Nephron (organoid): Measurements from ENCODE around the gene SMC6.
A peak's percentile ranks its signal among the peaks of the same experiment; 100 is the strongest.

Experiments
- H3K27ac Mint-ChIP-seq, 3 experiments: 2 replicates each; pipeline ENCODE4 v1.8.0; 2020; ENCODE audit warnings: mixed read lengths in 3 of 3, mild to moderate bottlenecking in 2 of 3, moderate library complexity in 1 of 3
- H3K27me3 Mint-ChIP-seq: 2 replicates; pipeline ENCODE4 v1.8.0; 2021; ENCODE audit warnings: low read depth, mild to moderate bottlenecking, moderate library complexity, mixed read lengths
- H3K36me3 Mint-ChIP-seq: 2 replicates; pipeline ENCODE4 v1.8.0; 2020; ENCODE audit warnings: low read depth, mixed read lengths
- H3K4me1 Mint-ChIP-seq: 2 replicates; pipeline ENCODE4 v1.8.0; 2020; ENCODE audit warnings: mixed read lengths
- H3K4me3 Mint-ChIP-seq, 3 experiments: 2 replicates each; pipeline ENCODE4 v1.8.0; 2020; ENCODE audit warnings: mild to moderate bottlenecking in 3 of 3, mixed read lengths in 3 of 3, moderate library complexity in 2 of 3
- H3K9me3 Mint-ChIP-seq: 2 replicates; pipeline ENCODE4 v1.8.0; 2020; ENCODE audit warnings: mixed read lengths
- CTCF ChIP-seq, 3 experiments: fragments of 200-600 bp; sonication (generic); IDR thresholded peaks; one replicate each; pipeline ENCODE4 v1.5.0; 2021; ENCODE audit warnings: antibody characterized with exemption in 3 of 3; ENCODE audit not compliant: unreplicated experiment in 3 of 3

Gene SMC6

GRCh38 chr2:17772532-17772931 is 18.9 kb upstream of the SMC6 start:
- no peak overlapping the region for H3K4me3 Mint-ChIP-seq
- H3K27ac Mint-ChIP-seq: no peak overlapping the region
- H3K9me3 Mint-ChIP-seq: no peaks in the 10 kb centered on the region
- H3K4me1 Mint-ChIP-seq: peaks cover 6% of the 10 kb centered on the region
- H3K27me3 Mint-ChIP-seq: no peaks in the 10 kb centered on the region
- no peak for TF ChIP-seq CTCF (IDR thresholded peaks at IDR 0.05; ENCODE audit: unreplicated experiment in 3 of 3)
- peaks cover 37% of the 10 kb centered on the region for H3K36me3 Mint-ChIP-seq

- Mint-ChIP-seq H3K9me3 (no peaks in the 10 kb centered on the region), H3K4me3 (no peak overlapping the region), H3K4me1 (peaks cover 6% of the 10 kb centered on the region), H3K27ac (no peak overlapping the region), H3K36me3 (peaks cover 32% of the 10 kb centered on the region), H3K27me3 (no peaks in the 10 kb centered on the region)
- no peak for TF ChIP-seq CTCF (IDR thresholded peaks at IDR 0.05; ENCODE audit: unreplicated experiment in 3 of 3)
These were observed 18.3 kb upstream of the SMC6 start for GRCh38 chr2:17771956-17772355.

DNA sequence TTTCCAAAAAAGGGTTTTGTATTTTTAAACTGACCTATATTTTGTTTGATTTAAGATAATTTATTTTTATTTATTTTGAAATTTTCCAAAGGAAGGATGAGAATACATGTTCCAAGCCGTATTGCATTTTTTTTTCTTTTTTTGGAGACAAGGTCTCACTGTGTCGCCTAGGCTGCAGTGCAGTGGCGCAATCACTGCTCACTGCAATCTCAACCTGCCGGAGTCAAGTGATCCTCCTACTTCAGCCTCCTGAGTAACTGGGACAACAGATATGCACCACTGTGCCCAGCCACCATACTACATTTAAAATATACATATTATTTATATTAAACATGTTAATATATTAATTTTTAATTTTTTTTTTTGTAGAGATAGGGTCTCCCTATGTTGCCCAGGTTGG is 15.3 kb upstream of the SMC6 start:
- peaks cover under 1% of the 10 kb centered on the region for H3K4me1 Mint-ChIP-seq
- no peak for TF ChIP-seq CTCF (IDR thresholded peaks at IDR 0.05; ENCODE audit: unreplicated experiment in 3 of 3)
- no peak overlapping the region for H3K27ac Mint-ChIP-seq
- no peaks in the 10 kb centered on the region for H3K9me3 Mint-ChIP-seq
- H3K4me3 Mint-ChIP-seq: no peak overlapping the region
- H3K27me3 Mint-ChIP-seq: no peaks in the 10 kb centered on the region
- H3K36me3 Mint-ChIP-seq: peaks cover 29% of the 10 kb centered on the region

- TF ChIP-seq CTCF (IDR thresholded peaks at IDR 0.05; ENCODE audit: unreplicated experiment in 3 of 3): no peak
- Mint-ChIP-seq H3K27ac (no peak overlapping the region), H3K4me1 (peaks cover 9% of the 10 kb centered on the region), H3K4me3 (no peak overlapping the region), H3K9me3 (no peaks in the 10 kb centered on the region), H3K27me3 (no peaks in the 10 kb centered on the region), H3K36me3 (peaks cover 37% of the 10 kb centered on the region)
These were observed 11.8 kb upstream of the SMC6 start for GRCh38 chr2:17765398-17765797.

DNA sequence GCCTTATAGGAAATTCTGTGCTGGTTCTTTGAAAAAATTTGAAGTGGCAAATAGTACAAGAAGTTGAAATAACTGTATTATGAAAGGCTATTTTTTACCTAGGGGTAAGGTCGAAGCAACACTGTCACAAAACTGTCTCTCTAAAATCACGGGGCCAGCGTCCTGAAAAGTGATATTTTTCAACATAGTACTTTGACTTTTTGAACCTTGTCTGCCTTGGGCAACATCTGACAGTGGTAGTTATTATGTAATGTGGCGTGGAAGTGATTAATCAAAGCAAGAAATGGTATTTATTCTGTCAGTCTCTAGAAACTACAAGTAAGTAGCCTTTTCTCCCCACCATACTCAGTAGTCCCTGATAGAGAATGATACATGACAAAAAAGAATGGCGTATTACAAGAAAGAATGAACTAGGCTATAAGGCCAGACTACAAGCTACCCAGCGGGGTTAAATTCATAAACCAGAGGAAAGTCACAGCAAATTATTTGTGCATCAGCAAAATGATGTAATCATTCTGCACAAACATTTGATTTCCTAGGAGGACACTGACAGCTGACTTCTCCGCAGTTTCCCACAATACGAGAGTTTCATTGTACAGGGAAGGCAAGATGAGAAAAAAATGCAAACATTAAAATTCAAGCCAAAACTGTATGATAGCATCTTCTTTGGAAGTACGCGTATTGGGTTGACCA is 10.2 kb upstream of the SMC6 start:
- H3K27ac Mint-ChIP-seq: peak overlapping the region in 1 of 3 experiments; percentile 53
- H3K27me3 Mint-ChIP-seq: no peaks in the 10 kb centered on the region
- H3K4me3 Mint-ChIP-seq: no peak overlapping the region
- H3K36me3 Mint-ChIP-seq: peaks cover 37% of the 10 kb centered on the region
- H3K9me3 Mint-ChIP-seq: no peaks in the 10 kb centered on the region
- no peak for TF ChIP-seq CTCF (IDR thresholded peaks at IDR 0.05; ENCODE audit: unreplicated experiment in 3 of 3)
- peaks cover 9% of the 10 kb centered on the region for H3K4me1 Mint-ChIP-seq

DNA sequence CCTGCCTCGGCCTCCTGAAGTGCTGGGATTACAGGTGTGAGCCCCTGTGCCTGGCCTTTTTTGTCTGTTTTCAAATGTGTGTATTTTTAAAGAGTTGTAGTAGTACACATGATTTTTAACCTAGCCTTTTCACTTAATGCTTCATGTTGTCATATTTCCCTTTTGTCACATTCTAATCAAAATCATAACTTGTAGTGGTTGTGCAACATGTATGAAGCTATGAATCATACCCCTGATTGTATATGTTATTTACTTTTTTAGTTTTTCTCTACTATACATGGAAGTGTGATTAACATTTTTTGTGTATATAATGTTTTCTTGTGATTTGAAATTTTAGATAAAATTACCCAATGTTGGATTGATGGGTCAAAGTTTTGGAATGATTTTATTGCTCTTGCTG is 8.8 kb upstream of the SMC6 start:
- Mint-ChIP-seq H3K9me3 (no peaks in the 10 kb centered on the region), H3K4me3 (no peak overlapping the region), H3K4me1 (peaks cover 16% of the 10 kb centered on the region), H3K36me3 (peaks cover 30% of the 10 kb centered on the region), H3K27me3 (no peaks in the 10 kb centered on the region), H3K27ac (no peak overlapping the region)
- no peak for TF ChIP-seq CTCF (IDR thresholded peaks at IDR 0.05; ENCODE audit: unreplicated experiment in 3 of 3)
